HS-27A (cell line): Measurements from ENCODE around the gene SMC1B.
A peak's percentile ranks its signal among the peaks of the same experiment; 100 is the strongest.
"Not testable (repeated sequence)": the region's sequence is repeated elsewhere in the genome, so short reads cannot be mapped to it uniquely, and the experiment has no call there.

Source experiments
- DNase-seq: peaks from one replicate; pipeline ENCODE4 v3.0.0-alpha.2; 2012; ENCODE audit warnings: low read depth, missing footprints

SMC1B gene

GRCh38 chr22:45421349-45422055 is 8.1 kb upstream of the SMC1B start:
- DNase-seq: no peak

GRCh38 chr22:45420539-45420938 is 7.1 kb upstream of the SMC1B start:
- no peak for DNase-seq

- DNase-seq: no peak
Observed at GRCh38 chr22:45420011-45420410, 6.6 kb upstream of the SMC1B start.

- DNase-seq: no peak
Observed at GRCh38 chr22:45418770-45419138, 5.4 kb upstream of the SMC1B start.

- no peak for DNase-seq
Observed at GRCh38 chr22:45418056-45418769, 4.8 kb upstream of the SMC1B start.

- no peak for DNase-seq
Observed at GRCh38 chr22:45413013-45413367, 409 bp downstream of the SMC1B start.

GRCh38 chr22:45407793-45408192 is 5.6 kb downstream of the SMC1B start:
- DNase-seq: no peak

GRCh38 chr22:45402466-45402985 is 10.9 kb downstream of the SMC1B start:
- no peak for DNase-seq

- DNase-seq: no peak
Observed at GRCh38 chr22:45399712-45400445, 13.5 kb downstream of the SMC1B start.

- no peak for DNase-seq
Observed at GRCh38 chr22:45398214-45398613, 15.2 kb downstream of the SMC1B start.

GRCh38 chr22:45397806-45398205 is 15.6 kb downstream of the SMC1B start:
- no peak for DNase-seq

- no peak for DNase-seq
Observed at GRCh38 chr22:45389546-45389945, 23.9 kb downstream of the SMC1B start.

GRCh38 chr22:45381348-45381747 is 32.1 kb downstream of the SMC1B start:
- no peak for DNase-seq

- DNase-seq: no peak
Observed at GRCh38 chr22:45376703-45377102, 36.7 kb downstream of the SMC1B start.

GRCh38 chr22:45376009-45376408 is 37.4 kb downstream of the SMC1B start:
- DNase-seq: no peak

GRCh38 chr22:45373592-45373991 is 39.8 kb downstream of the SMC1B start:
- not testable (repeated sequence) for DNase-seq

- DNase-seq: no peak
Observed at GRCh38 chr22:45366713-45367112, 46.7 kb downstream of the SMC1B start.

- no peak for DNase-seq
Observed at GRCh38 chr22:45359627-45360026, 53.8 kb downstream of the SMC1B start.

GRCh38 chr22:45358127-45358526 is 55.3 kb downstream of the SMC1B start:
- no peak for DNase-seq

- no peak for DNase-seq
Observed at GRCh38 chr22:45357490-45357889, 55.9 kb downstream of the SMC1B start.

- no peak for DNase-seq
Observed at GRCh38 chr22:45353786-45354185, 59.6 kb downstream of the SMC1B start.

GRCh38 chr22:45352757-45353156 is 60.6 kb downstream of the SMC1B start:
- DNase-seq: peak; percentile 11

- no peak for DNase-seq
Observed at GRCh38 chr22:45351956-45352355, 61.4 kb downstream of the SMC1B start.
